ENCODE data around the gene SORCS1.

GRCh38 chr10:106825576-106826364, 338.7 kb downstream of the SORCS1 start:
- TF ChIP-seq CTCF (IDR thresholded peaks at IDR 0.05; ENCODE audit: insufficient read depth, low read depth, low read length) (no peak), EZH2 (IDR thresholded peaks at IDR 0.05; ENCODE audit: insufficient read depth, low read length) (no peak)
